Skeletal muscle satellite cell (primary cell): ENCODE results near the gene SEL1L2.
"Not testable (repeated sequence)": the region's sequence is repeated elsewhere in the genome, so short reads cannot be mapped to it uniquely, and the experiment has no call there.

Experiments
- H3K27me3 ChIP-seq: 2 replicates; pipeline ENCODE4 v1.7.0; 2013; ENCODE audit warnings: low read length; ENCODE audit not compliant: control insufficient read depth, insufficient read depth
- H3K36me3 ChIP-seq: 2 replicates; pipeline ENCODE4 v1.7.0; 2013; ENCODE audit warnings: mild to moderate bottlenecking, control low read depth, low read length; ENCODE audit not compliant: insufficient read depth
- H3K4me1 ChIP-seq: 2 replicates; pipeline ENCODE4 v1.7.0; 2013; ENCODE audit warnings: low read length; ENCODE audit not compliant: control insufficient read depth, insufficient read depth
- H3K4me2 ChIP-seq: 2 replicates; pipeline ENCODE4 v1.7.0; 2013; ENCODE audit warnings: mild to moderate bottlenecking, low read length
- H3K4me3 ChIP-seq: 2 replicates; pipeline ENCODE4 v1.7.0; 2013; ENCODE audit warnings: low read length
- H3K9ac ChIP-seq: 2 replicates; pipeline ENCODE4 v1.7.0; 2013; ENCODE audit warnings: mild to moderate bottlenecking, low read depth, low read length, moderate library complexity
- H3K9me3 ChIP-seq: replicated peaks from 2 replicates; pipeline ENCODE4 v1.7.0; 2013; ENCODE audit warnings: mild to moderate bottlenecking, control low read depth, low read length

The SEL1L2 gene

DNA sequence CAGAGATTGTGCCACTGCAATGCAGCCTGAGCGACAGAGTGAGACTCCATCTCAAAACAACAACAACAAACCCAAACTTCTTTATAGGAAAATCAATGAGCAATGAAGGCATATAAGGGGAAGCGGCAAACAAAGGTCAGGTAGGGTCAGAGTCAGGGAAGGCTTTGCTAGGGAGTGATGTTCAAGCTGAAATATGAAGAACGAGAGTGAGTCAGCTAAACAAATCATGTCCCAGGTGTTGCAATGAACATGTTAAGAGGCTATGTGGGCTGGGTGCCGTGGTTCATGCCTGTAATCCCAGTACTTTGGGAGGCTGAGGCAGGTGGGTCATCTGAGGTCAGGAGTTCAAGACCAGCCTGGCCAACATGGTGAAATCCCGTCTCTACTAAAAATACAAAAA is 1.5 kb upstream of the SEL1L2 start:
- H3K9me3 ChIP-seq, H3K36me3 ChIP-seq, H3K27me3 ChIP-seq, H3K9ac ChIP-seq, H3K4me2 ChIP-seq, H3K4me1 ChIP-seq, H3K4me3 ChIP-seq: not testable (repeated sequence)

DNA sequence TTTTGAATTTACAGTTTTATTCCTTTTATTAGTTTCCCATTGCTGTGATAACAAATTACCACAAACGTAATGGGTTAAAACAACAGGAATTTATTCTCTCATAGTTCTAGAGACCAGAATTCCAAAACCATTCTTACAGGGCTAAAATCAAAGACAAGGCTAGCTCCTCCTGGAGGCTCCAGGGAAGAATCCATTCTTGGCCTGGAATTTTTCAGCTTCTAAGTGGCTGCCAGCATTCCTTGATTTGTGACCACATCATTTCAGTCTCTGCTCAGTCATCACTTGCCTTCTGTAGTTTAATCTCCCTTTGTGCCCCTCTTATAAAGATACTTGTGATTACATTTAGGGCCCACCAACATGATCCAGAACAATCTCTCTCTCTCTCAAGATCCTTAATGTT is 897 bp upstream of the SEL1L2 start:
- Histone ChIP-seq H3K9me3 (no peaks in the 10 kb centered on the region), H3K4me2 (no peak overlapping the region), H3K27me3 (peaks cover 7% of the 10 kb centered on the region), H3K9ac (no peak overlapping the region), H3K4me3 (no peak overlapping the region), H3K4me1 (peaks cover 7% of the 10 kb centered on the region), H3K36me3 (no peaks in the 10 kb centered on the region)

DNA sequence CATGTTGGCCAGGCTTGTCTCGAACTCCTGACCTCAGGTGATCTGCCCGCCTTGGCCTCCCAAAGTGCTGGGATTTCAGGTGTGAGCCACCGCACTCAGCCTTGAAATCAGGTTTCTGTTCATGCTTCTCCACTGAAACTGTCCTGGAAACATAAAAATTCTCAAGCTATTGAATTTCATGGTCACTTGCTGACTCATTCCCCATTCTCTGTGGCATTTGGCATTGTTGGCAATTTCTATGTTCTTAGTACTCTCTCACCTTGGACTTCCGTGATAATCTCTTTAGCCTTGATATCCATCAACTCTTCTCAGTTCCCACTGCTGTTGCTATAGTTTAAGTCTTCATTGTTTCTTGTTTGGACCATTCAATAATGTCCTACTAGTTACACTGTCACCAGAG is 6.2 kb downstream of the SEL1L2 start:
- Histone ChIP-seq H3K4me3 (no peak overlapping the region), H3K4me2 (no peak overlapping the region), H3K36me3 (no peaks in the 10 kb centered on the region), H3K9me3 (no peaks in the 10 kb centered on the region), H3K9ac (no peak overlapping the region), H3K4me1 (no peaks in the 10 kb centered on the region), H3K27me3 (peaks cover 2% of the 10 kb centered on the region)

DNA sequence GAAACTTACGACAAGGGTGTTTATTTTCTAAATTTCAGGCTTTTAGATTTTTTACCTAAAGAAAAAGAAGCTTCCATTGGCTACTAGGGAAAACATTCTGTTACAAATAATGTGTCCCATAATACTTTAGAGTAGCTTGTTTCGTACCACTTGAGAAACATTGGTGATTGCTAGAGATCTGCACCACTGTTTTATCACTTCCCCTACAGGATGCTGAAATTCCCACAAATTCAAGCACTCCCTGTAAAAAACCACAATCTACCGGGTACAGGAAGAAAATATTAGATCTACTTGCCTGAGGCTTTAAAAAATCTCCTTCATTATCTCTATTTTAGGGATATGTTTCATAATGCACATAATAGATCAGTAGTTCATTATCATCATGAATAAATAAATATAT is 29.9 kb downstream of the SEL1L2 start:
- Histone ChIP-seq H3K36me3 (no peaks in the 10 kb centered on the region), H3K4me3 (no peak overlapping the region), H3K4me1 (no peaks in the 10 kb centered on the region), H3K27me3 (no peaks in the 10 kb centered on the region), H3K9ac (no peak overlapping the region), H3K9me3 (no peaks in the 10 kb centered on the region), H3K4me2 (no peak overlapping the region)

DNA sequence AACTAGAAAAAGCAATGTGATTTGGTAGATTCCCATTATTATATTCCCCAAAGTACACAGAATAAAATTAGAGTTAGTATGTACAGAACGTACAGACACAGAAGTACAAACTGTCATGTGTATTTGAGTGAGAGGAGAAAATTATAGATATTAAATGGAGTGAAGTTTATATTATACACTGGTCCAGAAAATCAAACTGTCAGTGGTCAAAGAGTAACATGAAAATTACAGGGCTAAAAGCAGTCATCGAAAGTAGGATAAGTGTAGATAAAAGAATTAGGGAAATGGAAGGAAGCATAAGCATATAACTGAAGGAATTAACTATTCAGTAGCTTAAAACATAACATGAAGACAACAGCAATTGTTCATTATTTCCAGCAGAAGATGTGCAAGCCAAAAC is 30.3 kb downstream of the SEL1L2 start:
- H3K27me3 ChIP-seq, result no peaks in the 10 kb centered on the region
- no peaks in the 10 kb centered on the region for H3K36me3 ChIP-seq
- no peaks in the 10 kb centered on the region for H3K4me1 ChIP-seq
- no peak overlapping the region for H3K4me3 ChIP-seq
- no peak overlapping the region for H3K9ac ChIP-seq
- H3K9me3 ChIP-seq, result no peaks in the 10 kb centered on the region
- H3K4me2 ChIP-seq, result no peak overlapping the region

DNA sequence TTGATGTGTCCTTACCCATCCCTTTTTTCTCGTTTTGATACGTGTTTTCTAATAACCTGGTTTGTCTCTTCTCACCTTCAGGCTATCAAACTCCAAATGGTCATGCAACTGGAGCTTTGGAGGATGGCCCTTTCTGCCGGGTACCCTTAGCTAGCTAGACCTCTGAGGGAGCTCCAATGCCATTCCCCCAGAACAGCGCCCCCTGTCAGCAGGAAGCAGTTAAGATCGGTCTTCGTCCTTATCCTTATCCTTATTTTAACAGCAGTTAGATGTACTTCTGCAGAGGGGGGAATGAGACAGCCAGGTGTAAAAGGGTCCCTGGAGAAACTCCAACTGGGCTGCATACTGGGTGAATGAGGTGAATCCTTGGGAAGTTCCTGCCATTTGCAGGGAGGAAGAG is 37.2 kb downstream of the SEL1L2 start:
- Histone ChIP-seq H3K4me2 (no peak overlapping the region), H3K4me1 (no peaks in the 10 kb centered on the region), H3K4me3 (no peak overlapping the region), H3K9me3 (no peaks in the 10 kb centered on the region), H3K36me3 (no peaks in the 10 kb centered on the region), H3K9ac (no peak overlapping the region), H3K27me3 (no peaks in the 10 kb centered on the region)

DNA sequence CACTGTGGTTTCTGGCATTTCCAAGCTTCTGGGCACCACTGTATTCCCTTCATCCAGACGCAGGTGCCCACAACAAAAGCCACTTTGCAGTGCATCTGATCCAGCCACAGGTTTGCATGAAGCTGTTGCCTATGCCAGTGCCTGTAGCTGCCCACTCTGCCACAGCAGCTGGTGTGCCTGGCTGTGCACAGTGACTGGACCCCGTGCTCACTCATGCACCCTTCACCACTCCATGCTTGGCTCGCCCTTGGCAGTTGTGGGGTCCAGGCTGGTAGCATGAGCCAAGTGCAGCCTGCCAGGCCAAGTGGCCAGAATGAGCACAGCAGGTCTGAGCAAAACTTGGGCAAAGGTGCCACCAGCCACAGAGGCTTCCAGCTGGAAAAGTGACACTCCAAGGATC is 42.7 kb downstream of the SEL1L2 start:
- Histone ChIP-seq H3K9ac (no peak overlapping the region), H3K4me3 (no peak overlapping the region), H3K36me3 (no peaks in the 10 kb centered on the region), H3K4me1 (no peaks in the 10 kb centered on the region), H3K9me3 (no peaks in the 10 kb centered on the region), H3K27me3 (no peaks in the 10 kb centered on the region), H3K4me2 (no peak overlapping the region)

DNA sequence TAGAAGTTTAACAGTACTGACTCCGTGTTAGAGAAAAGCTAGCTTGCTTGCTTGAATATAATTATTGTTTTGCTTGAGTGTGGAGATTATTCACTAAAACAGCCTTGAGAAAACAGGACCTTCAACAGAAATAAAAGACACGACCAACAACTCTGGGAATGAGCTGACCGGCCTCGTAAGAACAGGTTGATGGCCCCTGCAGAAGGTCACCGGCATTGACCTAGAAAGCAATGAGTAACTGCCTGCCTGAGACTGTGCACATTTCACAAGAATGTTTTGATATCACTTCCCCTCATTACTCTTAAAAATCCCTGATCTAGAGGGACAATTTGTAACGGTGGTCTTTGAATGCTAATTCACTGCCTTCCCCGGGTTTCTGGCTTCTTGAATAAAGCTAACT is 49.4 kb downstream of the SEL1L2 start:
- Histone ChIP-seq H3K4me2 (no peak overlapping the region), H3K4me1 (no peaks in the 10 kb centered on the region), H3K27me3 (peaks cover 5% of the 10 kb centered on the region), H3K36me3 (no peaks in the 10 kb centered on the region), H3K9ac (no peak overlapping the region), H3K4me3 (no peak overlapping the region), H3K9me3 (no peaks in the 10 kb centered on the region)

DNA sequence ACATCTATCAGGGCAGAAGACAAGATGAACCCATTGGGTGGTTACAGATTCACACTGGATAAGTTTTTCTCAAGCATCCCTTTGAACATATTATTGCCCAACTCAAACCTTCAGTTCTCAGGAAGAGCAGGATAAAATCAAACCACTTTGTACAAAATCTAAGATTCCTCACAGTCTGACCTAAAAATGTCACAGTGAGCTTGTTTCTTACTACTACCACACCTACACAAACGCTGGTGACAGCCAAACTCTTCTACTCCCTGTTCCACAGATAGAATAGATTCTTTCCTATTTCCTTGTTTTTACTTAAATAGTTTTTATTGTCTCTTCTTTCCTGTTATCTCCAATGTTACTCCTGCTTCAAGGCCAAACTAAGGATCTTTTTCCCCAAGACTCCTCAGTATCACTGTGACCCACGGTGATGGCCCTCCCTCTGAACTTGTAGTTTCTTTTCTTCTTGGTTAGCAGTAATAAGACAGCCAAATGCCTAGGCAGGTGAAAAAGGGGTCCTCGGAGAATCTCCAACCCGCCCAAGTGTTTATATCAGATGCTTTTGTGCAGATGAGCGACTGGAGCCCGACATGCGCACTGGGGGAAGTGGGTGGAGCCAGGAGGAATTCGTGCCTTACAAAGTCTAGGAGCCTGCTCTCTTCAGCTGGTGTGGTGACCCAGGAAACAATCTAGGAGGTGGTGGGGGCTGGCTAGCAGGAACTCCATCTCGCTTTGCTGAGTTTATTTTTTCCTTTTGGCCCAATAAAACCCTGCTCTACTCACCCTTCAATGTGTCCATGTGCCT is 53.4 kb downstream of the SEL1L2 start:
- H3K9ac ChIP-seq, result no peak overlapping the region
- H3K4me1 ChIP-seq, result no peaks in the 10 kb centered on the region
- peaks cover 4% of the 10 kb centered on the region for H3K27me3 ChIP-seq
- no peak overlapping the region for H3K4me3 ChIP-seq
- H3K4me2 ChIP-seq, result no peak overlapping the region
- H3K36me3 ChIP-seq, result no peaks in the 10 kb centered on the region
- H3K9me3 ChIP-seq, result no peaks in the 10 kb centered on the region

DNA sequence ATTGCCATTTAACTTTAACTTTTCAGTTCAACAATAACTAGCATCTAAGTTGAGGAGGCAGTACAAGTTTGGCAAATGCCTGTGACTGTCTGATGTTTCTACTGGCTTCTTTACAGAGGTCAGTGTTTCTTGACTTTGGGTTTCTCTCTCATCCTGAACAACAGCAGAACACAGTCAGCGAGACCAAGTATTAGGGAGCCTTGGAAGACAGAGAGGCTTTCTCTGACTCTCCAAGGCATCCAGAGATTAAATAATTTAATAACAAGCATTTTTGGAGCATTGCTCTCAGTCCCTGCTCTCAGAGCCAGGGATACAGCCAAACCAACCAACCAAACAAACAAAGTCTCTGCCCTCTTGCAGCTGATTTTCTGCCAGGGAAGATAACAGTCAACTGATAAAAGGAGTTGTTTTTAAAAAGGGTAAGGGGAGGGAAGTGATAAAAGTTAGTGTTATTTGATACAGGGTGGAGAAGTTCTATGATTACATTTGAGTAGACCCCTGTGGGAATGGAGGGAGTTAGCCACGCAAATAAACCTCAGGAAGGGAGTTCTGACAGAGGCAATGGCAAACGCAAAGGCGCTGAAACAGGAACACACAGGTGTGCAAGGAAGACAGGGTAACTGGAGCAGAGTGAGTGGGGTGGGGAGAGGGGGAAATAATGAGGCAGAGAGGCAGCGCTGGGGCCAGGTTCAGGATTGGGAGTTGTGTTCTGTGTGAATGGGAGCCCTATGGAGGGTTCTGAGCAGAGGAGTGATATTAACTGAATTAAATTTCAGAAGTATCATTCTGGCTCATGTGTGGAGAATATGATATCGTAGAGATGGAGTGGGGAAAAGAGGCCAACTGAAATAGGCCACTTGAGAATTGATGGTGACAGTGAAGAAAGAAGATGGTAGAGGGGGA is 55.2 kb downstream of the SEL1L2 start:
- Histone ChIP-seq H3K4me3 (no peak overlapping the region), H3K36me3 (no peaks in the 10 kb centered on the region), H3K4me2 (no peak overlapping the region), H3K9me3 (no peaks in the 10 kb centered on the region), H3K9ac (no peak overlapping the region), H3K27me3 (no peaks in the 10 kb centered on the region), H3K4me1 (no peaks in the 10 kb centered on the region)

DNA sequence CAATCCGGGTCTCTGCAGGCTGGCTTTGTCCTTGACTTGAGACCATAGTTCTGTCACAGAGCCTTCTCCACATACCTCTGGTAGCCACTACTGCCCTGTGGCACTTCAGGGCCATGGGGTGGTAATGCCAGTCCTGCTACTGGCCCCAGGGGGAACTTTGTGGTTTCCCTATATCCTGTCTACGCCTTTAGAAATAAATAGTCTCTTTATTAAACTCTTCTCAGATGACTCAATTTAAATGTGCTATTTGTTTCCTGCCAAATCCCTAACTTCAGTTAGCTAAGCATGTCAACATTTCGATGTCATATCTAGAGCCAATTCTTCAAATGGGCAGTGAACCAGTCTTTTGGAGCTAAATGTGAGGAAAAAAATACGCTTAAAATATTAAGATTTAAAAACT is 60.1 kb downstream of the SEL1L2 start:
- Histone ChIP-seq H3K4me3 (no peak overlapping the region), H3K36me3 (no peaks in the 10 kb centered on the region), H3K9me3 (no peaks in the 10 kb centered on the region), H3K4me1 (no peaks in the 10 kb centered on the region), H3K9ac (no peak overlapping the region), H3K4me2 (no peak overlapping the region), H3K27me3 (peaks cover 3% of the 10 kb centered on the region)
